PC-9 (cell line): ENCODE measurements around the gene CTIF. TPM values are rescaled to one million over a fixed set of nuclear protein-coding genes. Genes with fewer than 3 reads are reported as not detected.

Experiments used
- BruUV-seq: library from RNA; stranded (reverse); fragments of 400-500 nt; replicated peaks from 2 replicates; lab custom pipeline; 2021; lab: Mats Ljungman, UMichigan
- CTCF ChIA-PET: fragments of 300-600 bp; sonication (Branson Sonifier 250); formaldehyde crosslinking; loops from one replicate; lab custom pipeline; 2022; ENCODE audit warnings: antibody characterized with exemption; lab: Charles Lee
- POLR2A ChIA-PET: fragments of 300-600 bp; sonication (Branson Sonifier 250); formaldehyde crosslinking; loops from one replicate; lab custom pipeline; 2022; ENCODE audit warnings: antibody characterized with exemption; ENCODE audit not compliant: unreplicated experiment; lab: Charles Lee
- DNase-seq, 2 experiments: peaks; one replicate each; pipeline versions ENCODE4 v3.0.0 to v3.0.0-alpha.2; 2015 to 2022; ENCODE audit warnings: mixed read lengths in 1 of 2
- H2AFZ ChIP-seq: fragments of 200-600 bp; sonication (generic); 2 replicates; pipeline ENCODE4 v1.8.1; 2017; ENCODE audit warnings: antibody characterized with exemption
- H3F3A ChIP-seq: fragments of 200-600 bp; sonication (generic); 2 replicates; pipeline ENCODE4 v1.8.1; 2017; ENCODE audit warnings: antibody characterized with exemption, mild to moderate bottlenecking, low read depth; ENCODE audit not compliant: insufficient read depth
- H3K27ac ChIP-seq: fragments of 200-600 bp; sonication (generic); 2 replicates; pipeline ENCODE4 v1.6.1; 2016; ENCODE audit warnings: mixed run types
- H3K27me3 ChIP-seq: fragments of 200-600 bp; sonication (generic); 2 replicates; pipeline ENCODE4 v1.6.1; 2016; ENCODE audit warnings: low read depth, mixed run types; ENCODE audit not compliant: insufficient read depth
- H3K36me3 ChIP-seq: fragments of 200-600 bp; sonication (generic); 2 replicates; pipeline ENCODE4 v1.6.1; 2016; ENCODE audit warnings: low read depth, mixed run types
- H3K4me1 ChIP-seq: fragments of 200-600 bp; sonication (generic); replicated peaks from 2 replicates; pipeline ENCODE4 v1.6.1; 2016; ENCODE audit warnings: mixed run types; ENCODE audit not compliant: insufficient read depth
- H3K4me2 ChIP-seq: fragments of 200-600 bp; sonication (generic); 2 replicates; pipeline ENCODE4 v1.6.1; 2017; ENCODE audit warnings: mixed run types
- H3K4me3 ChIP-seq: fragments of 200-600 bp; sonication (generic); 2 replicates; pipeline ENCODE4 v1.6.1; 2016; ENCODE audit warnings: mixed run types
- H3K79me2 ChIP-seq: fragments of 200-600 bp; sonication (generic); 2 replicates; pipeline ENCODE4 v1.6.1; 2017; ENCODE audit warnings: low read depth, mixed run types
- H3K9me2 ChIP-seq: fragments of 200-600 bp; sonication (generic); 2 replicates; pipeline ENCODE4 v1.8.1; 2017; ENCODE audit warnings: mild to moderate bottlenecking; ENCODE audit not compliant: insufficient read depth
- H3K9me3 ChIP-seq: fragments of 200-600 bp; sonication (generic); 2 replicates; pipeline ENCODE4 v1.8.1; 2016; ENCODE audit warnings: low read depth; ENCODE audit not compliant: insufficient read depth
- H4K20me1 ChIP-seq: fragments of 200-600 bp; sonication (generic); 2 replicates; pipeline ENCODE4 v1.8.1; 2017; ENCODE audit not compliant: insufficient read depth
- EZH2 ChIP-seq: fragments of 200-600 bp; sonication (generic); IDR thresholded peaks from 2 replicates; pipeline ENCODE4 v1.8.0; 2017; ENCODE audit warnings: antibody characterized with exemption, low read depth
- intact Hi-C: fragments of 100-400 bp; cut with micrococcal nuclease; formaldehyde crosslinking; loops from one replicate; pipeline ENCODE4 v1.10.0; 2022; ENCODE audit not compliant: unreplicated experiment
- total RNA-seq: library from RNA; stranded (reverse); gene quantifications from 2 replicates; pipeline ENCODE4 v1.2.3, GENCODE V29; 2021
- TF ChIP-seq, protein P1 (sequence below): fragments of 200-600 bp; sonication (generic); conservative IDR thresholded peaks from 2 replicates; pipeline ENCODE4 v1.6.1; 2017; ENCODE audit warnings: mixed run types, antibody characterized with exemption, mild to moderate bottlenecking, moderate library complexity

The CTIF gene
- total RNA-seq, 1 experiment from 2014 or later: 26.2 TPM

DNA sequence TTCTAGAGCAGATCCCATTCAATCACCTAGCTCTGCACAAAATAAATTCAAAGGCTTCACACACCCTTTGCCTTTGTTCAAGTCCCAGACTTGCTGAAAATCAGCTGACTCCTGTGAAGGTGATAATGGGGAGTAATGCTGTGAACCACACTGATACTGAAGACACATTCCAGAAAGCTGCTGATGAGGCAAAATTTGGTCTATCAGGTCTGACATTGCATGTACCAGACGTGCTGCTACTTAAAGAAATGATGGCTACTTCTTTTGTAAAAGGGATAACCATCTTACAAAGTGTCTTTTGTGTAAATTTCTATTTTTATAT is 7.8 kb upstream of the CTIF start:
- no peak overlapping the region for H3K27ac ChIP-seq
- H3K27me3 ChIP-seq: no peaks in the 10 kb centered on the region
- H3K9me3 ChIP-seq: no peaks in the 10 kb centered on the region
- ChIA-PET POLR2A (no interaction called here), CTCF (no interaction called here)
- H3K36me3 ChIP-seq: no peaks in the 10 kb centered on the region
- no peak for DNase-seq
- H3K79me2 ChIP-seq: no peaks in the 10 kb centered on the region
- no peaks in the 10 kb centered on the region for H3F3A ChIP-seq
- H3K9me2 ChIP-seq: no peaks in the 10 kb centered on the region
- H3K4me3 ChIP-seq: no peak overlapping the region
- intact Hi-C loops: no loop called here
- no peak overlapping the region for H3K4me2 ChIP-seq
- no peak for TF ChIP-seq EZH2
- TF ChIP-seq, protein P1, sequence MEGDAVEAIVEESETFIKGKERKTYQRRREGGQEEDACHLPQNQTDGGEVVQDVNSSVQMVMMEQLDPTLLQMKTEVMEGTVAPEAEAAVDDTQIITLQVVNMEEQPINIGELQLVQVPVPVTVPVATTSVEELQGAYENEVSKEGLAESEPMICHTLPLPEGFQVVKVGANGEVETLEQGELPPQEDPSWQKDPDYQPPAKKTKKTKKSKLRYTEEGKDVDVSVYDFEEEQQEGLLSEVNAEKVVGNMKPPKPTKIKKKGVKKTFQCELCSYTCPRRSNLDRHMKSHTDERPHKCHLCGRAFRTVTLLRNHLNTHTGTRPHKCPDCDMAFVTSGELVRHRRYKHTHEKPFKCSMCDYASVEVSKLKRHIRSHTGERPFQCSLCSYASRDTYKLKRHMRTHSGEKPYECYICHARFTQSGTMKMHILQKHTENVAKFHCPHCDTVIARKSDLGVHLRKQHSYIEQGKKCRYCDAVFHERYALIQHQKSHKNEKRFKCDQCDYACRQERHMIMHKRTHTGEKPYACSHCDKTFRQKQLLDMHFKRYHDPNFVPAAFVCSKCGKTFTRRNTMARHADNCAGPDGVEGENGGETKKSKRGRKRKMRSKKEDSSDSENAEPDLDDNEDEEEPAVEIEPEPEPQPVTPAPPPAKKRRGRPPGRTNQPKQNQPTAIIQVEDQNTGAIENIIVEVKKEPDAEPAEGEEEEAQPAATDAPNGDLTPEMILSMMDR: no peak
- no TSS peak for BruUV-seq
- H3K4me1 ChIP-seq: no peaks in the 10 kb centered on the region; the same call in 1 of the 2 replicates
- H2AFZ ChIP-seq: no peak overlapping the region
- H4K20me1 ChIP-seq: no peaks in the 10 kb centered on the region

DNA sequence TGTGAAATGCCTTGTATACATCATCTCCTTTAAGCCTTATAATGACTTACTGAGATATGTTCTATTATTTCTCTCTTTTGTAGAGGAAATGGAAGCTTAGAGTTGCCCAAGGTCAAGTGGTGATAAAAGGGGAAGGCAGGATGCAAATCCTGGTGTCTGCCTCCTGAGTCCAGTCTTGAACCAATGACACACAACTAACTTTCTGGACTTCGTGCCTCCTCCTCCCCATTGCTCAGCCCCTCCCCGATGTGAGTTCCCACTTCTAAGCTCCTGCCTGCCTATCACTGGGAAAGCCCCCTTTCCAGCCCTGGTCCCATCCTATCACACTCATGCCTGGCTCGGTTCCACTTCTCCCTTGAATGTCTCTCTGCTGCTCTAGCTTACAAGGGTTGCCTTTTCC is 6.9 kb upstream of the CTIF start:
- Histone ChIP-seq H3K9me2 (no peaks in the 10 kb centered on the region), H2AFZ (no peak overlapping the region), H3K36me3 (no peaks in the 10 kb centered on the region), H3K27me3 (no peaks in the 10 kb centered on the region), H4K20me1 (no peaks in the 10 kb centered on the region), H3K4me2 (no peak overlapping the region), H3K4me1 (no peaks in the 10 kb centered on the region; the same call in 1 of the 2 replicates), H3K27ac (no peak overlapping the region), H3K4me3 (no peak overlapping the region), H3K79me2 (no peaks in the 10 kb centered on the region), H3F3A (no peaks in the 10 kb centered on the region), H3K9me3 (no peaks in the 10 kb centered on the region)
- DNase-seq: no peak
- BruUV-seq: no TSS peak
- intact Hi-C loops: no loop called here
- no peak for TF ChIP-seq EZH2
- TF ChIP-seq, protein P1: no peak
- ChIA-PET POLR2A (no interaction called here), CTCF (no interaction called here)

DNA sequence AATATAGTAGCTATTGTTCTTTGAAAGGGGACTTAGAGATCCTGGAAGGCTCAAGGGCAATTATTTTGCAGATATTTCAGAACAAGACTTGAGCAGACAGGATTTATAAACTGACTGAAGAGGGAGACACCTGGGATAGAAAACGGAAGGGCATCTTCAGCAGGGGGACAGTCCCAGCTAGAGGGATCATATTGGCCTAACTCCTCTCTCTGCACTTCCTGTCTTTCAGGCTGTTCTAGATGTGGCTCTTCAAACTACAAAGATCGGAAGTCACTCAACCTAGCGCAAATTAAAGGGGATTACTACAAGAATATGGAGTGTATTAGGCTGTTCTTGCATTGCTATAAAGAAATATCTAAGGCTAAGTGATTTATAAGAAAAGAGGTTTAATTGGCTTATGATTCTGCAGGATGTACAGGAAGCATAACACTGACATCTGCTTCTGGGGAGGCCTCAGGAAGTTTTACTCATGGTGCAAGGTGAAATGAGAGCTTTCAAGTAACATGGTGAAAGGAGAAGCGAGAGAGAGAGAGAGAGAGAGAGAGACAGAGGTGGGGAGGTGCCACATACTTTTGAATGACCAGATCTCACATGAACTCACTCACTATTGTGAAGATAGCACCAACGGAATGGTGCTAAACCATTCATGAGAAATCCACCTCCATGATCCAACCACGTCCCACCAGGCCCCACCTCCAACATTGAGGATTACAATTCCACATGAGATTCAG is 5.3 kb upstream of the CTIF start:
- no peak overlapping the region for H2AFZ ChIP-seq
- H3K27ac ChIP-seq: no peak overlapping the region
- H3F3A ChIP-seq: no peaks in the 10 kb centered on the region
- no peaks in the 10 kb centered on the region for H3K79me2 ChIP-seq
- H3K27me3 ChIP-seq: no peaks in the 10 kb centered on the region
- ChIA-PET CTCF (no interaction called here), POLR2A (interaction anchor here (0.7 kb wide), 1 partner anchor 458 kb away, joined by 4 read pairs; no protein-coding TSS in a partner anchor)
- H3K9me3 ChIP-seq: no peaks in the 10 kb centered on the region
- BruUV-seq: no TSS peak
- no peaks in the 10 kb centered on the region for H3K36me3 ChIP-seq
- H4K20me1 ChIP-seq: no peaks in the 10 kb centered on the region
- no peak for DNase-seq
- intact Hi-C loops: no loop called here
- no peak overlapping the region for H3K4me3 ChIP-seq
- H3K4me1 ChIP-seq: peaks cover 3% of the 10 kb centered on the region; the same call in 1 of the 2 replicates
- H3K4me2 ChIP-seq: no peak overlapping the region
- no peaks in the 10 kb centered on the region for H3K9me2 ChIP-seq
- TF ChIP-seq EZH2: no peak
- TF ChIP-seq, protein P1: no peak
